GM13977 (cell line): ENCODE data around the gene BMP2.

Source experiments
- DNase-seq: peaks from one replicate; pipeline ENCODE4 v3.0.0; 2012; ENCODE audit warnings: low spot score
- in situ Hi-C: fragments of 300-500 bp; cut with MboI; formaldehyde crosslinking; loops from one replicate; pipeline ENCODE4 v1.12.0; 2022; ENCODE audit warnings: low sequenced_read_pairs, low pct_unique_long_range_greater_than_20kb, mixed read lengths, inconsistent platforms; ENCODE audit not compliant: unreplicated experiment
- TF ChIP-seq, protein P1 (sequence below): IDR thresholded peaks from 2 replicates; pipeline ENCODE4 v1.5.1; 2012; ENCODE audit warnings: mild to moderate bottlenecking, control low read depth; ENCODE audit not compliant: insufficient read depth; ENCODE audit errors: extremely low read depth, missing control alignments

BMP2 gene

GRCh38 chr20:6811262-6812035 is 44.0 kb downstream of the BMP2 start:
- no peak for DNase-seq
- TF ChIP-seq, protein P1, sequence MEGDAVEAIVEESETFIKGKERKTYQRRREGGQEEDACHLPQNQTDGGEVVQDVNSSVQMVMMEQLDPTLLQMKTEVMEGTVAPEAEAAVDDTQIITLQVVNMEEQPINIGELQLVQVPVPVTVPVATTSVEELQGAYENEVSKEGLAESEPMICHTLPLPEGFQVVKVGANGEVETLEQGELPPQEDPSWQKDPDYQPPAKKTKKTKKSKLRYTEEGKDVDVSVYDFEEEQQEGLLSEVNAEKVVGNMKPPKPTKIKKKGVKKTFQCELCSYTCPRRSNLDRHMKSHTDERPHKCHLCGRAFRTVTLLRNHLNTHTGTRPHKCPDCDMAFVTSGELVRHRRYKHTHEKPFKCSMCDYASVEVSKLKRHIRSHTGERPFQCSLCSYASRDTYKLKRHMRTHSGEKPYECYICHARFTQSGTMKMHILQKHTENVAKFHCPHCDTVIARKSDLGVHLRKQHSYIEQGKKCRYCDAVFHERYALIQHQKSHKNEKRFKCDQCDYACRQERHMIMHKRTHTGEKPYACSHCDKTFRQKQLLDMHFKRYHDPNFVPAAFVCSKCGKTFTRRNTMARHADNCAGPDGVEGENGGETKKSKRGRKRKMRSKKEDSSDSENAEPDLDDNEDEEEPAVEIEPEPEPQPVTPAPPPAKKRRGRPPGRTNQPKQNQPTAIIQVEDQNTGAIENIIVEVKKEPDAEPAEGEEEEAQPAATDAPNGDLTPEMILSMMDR, result no peak
- in situ Hi-C loops, result no loop called here

GRCh38 chr20:6812530-6812929 is 45.0 kb downstream of the BMP2 start:
- TF ChIP-seq, protein P1, result no peak
- in situ Hi-C loops, result no loop called here
- no peak for DNase-seq

- in situ Hi-C loops, result no loop called here
- DNase-seq, result no peak
- TF ChIP-seq, protein P1, result no peak
Observed at GRCh38 chr20:6814945-6815344, 47.5 kb downstream of the BMP2 start.

DNA sequence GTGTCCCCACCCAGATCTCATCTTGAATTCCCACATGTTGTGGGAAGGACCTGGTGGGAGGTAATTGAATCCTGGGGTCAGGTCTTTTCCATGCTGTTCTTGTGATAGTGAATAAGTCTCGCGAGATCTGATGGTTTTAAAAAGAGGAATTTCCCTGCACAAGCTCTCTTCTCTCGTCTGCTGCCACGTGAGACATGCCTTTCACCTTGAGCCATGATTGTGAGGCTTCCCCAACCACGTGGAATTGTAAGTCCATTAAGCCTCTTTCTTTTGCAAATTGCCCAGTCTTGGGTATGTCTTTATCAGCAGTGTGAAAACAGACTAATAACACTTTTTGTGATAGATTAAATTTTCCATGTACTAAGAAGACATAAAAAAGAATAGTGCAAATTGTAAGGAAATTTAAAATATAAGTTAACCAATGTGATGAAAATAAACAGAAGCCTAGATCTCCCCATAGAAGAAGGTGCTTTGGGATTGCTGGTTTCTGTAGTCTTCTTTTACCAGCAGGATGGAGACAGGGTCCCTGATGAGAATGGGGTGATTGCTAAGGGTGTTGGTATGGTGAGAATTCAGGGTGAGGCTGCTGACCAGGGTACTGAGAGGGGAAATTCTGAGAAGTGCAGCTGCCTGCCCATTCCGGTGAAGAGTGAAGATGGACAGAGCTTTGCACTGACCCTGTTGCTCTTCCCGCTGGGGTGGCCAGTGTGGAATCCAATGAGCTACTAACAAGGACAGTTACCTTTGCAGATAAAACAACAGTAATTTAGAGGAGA is 50.7 kb downstream of the BMP2 start:
- in situ Hi-C loops, result no loop called here
- TF ChIP-seq, protein P1, result no peak
- DNase-seq, result no peak

DNA sequence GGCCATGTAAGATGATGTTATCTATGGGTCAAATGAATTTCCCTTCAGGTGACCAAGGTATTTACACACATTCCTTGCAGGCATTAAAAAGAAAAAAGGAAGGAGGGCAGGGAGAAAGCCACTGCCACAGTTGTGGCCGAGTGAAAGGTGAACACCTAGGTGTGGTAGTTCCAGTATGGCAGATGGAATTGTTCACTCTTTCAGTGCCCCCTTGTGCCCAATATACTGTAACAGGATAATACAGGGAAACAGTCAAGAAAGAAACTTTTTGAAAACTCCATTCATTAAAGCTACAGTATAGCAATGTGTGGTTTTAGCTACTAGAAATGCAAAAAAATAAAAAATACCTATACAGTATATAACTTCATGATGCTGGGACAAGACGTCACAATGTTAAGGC is 52.1 kb downstream of the BMP2 start:
- no peak for DNase-seq
- in situ Hi-C loops, result no loop called here
- TF ChIP-seq, protein P1, result no peak

DNA sequence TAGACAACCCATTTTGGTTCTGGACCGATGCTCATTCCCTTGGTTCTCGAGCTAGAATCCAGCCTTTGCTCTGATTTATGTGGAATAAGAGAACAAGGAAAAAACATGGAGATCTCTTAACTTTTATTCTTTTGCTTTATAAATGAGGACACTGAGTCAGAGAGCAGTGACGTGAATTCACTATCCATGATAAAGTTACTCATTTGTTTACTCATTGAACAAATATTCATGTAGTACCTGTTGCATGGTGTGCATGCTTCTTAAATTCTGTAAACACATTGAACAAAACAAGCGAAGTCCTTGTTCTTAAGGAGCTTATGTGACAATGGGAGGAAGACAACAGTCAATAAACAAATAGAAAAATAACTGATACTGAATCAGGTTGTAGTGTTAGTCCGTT is 56.9 kb downstream of the BMP2 start:
- TF ChIP-seq, protein P1, result no peak
- in situ Hi-C loops, result no loop called here
- DNase-seq, result no peak
